ENCODE data around the gene ARID4B.

- no peak for TF ChIP-seq CTCF (IDR thresholded peaks at IDR 0.05)
- TF ChIP-seq POLR2A (IDR thresholded peaks at IDR 0.05): no peak
These were observed 35.2 kb downstream of the ARID4B start for GRCh38 chr1:235292790-235293189.

Data from lower leg skin (tissue), 3 donors.